Measurements from ENCODE around the gene SRPK1.

The SRPK1 gene

DNA sequence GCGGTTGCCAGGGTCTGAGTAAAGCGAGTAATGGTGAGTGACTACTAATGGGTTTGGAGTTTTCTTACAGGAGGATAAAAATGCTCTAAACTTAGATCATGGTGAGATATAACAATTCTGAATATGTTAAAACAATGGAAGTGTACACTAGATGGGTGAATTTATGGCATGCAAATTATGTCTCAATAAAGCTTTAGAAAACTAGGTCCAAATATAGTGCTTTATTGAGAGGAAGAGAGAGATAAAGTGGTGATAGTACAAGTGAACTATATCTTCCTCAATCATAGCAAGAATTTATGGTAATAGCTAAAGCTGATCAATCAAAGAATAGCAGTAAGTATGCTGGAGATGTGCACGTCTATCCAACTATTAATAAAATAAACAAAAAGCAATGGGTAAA is 23.9 kb downstream of the SRPK1 start:
- DNase-seq, result no peak

GRCh38 chr6:35896228-35896627 is 24.7 kb downstream of the SRPK1 start:
- DNase-seq, result no peak

DNA sequence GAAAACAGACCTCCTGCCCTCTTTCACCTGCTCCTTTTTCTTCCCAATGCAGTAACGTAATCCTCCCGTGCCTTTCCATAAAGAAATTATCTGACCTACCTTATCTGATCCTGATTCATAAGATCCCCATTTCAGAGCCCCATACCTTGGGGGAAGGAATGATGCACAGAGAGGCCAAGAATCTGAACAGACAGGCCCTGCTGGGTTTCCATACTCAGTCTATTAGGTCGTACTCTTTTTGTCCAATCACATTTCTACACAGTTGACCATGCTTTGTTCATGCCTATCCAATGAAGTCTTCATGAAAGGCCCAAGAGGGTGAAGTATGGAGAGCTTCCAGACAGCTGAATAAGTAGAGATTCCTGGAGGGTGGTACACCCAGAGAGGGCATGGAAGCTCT is 25.3 kb downstream of the SRPK1 start:
- DNase-seq, result no peak

GRCh38 chr6:35894776-35895175 is 26.1 kb downstream of the SRPK1 start:
- DNase-seq, result no peak

DNA sequence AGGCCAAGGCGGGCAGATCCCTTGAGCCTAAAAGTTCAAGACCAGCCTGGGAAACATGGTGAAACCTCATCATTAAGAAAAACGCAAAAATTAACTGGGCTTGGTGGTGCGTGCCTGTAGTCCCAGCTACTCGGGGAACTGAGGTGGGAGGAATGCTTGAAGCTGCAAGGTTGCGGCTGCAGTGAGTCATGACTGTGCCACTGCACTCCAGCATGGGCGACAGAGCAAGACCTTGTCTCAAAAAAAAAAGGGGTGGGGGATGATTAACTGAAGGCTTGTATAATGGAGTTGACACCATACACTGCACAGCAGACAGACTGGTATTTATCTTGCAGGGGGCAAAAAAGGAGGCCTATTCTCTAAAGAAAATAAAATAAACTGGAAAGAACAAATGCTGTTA is 27.7 kb downstream of the SRPK1 start:
- DNase-seq, result no peak

DNA sequence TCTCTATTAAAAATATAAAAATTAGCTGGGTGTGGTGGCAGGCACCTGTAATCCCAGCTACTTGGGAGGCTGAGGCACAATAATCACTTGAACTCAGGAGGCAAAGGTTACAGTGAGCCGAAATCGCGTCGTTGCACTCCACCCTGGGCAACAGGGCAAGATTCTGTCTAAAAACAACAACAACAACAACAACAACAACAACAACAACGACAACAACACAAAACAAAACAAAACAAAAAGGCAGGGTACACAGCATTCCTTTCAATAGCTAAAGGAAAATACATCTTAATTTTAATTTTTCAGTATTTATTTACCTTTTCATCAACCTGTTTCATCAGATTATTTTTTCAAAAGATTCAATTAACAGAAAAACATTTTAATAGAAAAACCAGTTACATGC is 28.4 kb downstream of the SRPK1 start:
- no peak for DNase-seq

- DNase-seq, result no peak
Observed at GRCh38 chr6:35879151-35879550, 41.7 kb downstream of the SRPK1 start.

DNA sequence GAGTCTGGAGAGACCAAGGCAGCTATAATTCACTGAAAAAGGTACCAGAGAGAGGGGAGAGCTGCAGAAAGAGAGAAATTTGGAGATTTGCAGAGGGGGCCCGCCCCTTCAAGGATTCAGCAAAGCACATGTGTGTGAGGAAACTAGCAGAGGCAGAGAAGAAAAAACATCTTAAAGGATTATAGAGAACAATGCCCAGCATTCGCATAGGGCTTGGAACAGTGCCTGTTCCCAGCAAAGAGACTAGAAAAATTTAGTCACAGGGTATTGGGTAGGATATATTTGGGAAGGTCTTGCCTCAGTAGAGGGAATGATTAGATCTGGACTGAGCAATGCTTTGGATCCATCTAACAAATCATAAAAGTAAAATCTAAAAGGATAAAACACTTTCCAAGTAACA is 44.0 kb downstream of the SRPK1 start:
- no peak for DNase-seq

- no peak for DNase-seq
Observed at GRCh38 chr6:35874730-35875129, 46.2 kb downstream of the SRPK1 start.

DNA sequence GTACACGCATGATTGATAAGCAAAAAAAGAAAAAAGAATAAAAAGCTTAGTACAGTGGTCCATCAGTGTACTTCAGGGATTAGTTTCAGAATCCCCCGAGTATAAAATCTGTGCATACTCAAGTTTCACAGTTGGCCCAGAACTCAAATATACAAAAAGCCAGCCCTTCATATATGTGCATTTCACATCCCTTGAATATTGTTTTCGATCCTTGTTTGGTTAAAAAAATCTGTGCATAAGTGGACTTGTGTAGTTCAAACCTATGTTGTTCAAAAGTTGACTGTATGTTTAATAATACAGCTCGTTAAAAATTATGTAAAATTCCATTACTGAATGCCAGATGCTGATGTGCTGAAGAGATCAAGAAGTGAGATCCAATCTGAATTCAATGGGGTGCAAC is 61.5 kb downstream of the SRPK1 start:
- no peak for DNase-seq

- no peak for DNase-seq
Observed at GRCh38 chr6:35857853-35858252, 63.0 kb downstream of the SRPK1 start.

DNA sequence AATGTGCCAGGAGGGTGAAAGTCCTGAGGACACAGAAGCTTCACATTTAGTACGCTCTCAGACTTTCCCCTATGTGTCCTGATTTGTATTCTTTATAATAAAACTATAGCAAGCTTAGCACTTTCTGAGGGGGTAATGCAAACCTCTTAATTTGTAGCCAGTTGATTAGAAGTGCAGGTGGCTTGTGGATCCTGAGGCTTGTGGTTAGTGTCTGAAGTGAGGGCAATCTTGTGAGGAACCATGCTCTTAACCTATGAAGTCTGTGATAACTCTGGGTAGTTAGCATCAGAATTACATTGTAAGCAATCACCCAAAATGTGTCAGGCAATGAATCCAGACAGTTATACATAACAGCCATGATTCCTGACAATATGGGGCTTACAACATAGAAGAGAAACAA is 64.6 kb downstream of the SRPK1 start:
- no peak for DNase-seq

DNA sequence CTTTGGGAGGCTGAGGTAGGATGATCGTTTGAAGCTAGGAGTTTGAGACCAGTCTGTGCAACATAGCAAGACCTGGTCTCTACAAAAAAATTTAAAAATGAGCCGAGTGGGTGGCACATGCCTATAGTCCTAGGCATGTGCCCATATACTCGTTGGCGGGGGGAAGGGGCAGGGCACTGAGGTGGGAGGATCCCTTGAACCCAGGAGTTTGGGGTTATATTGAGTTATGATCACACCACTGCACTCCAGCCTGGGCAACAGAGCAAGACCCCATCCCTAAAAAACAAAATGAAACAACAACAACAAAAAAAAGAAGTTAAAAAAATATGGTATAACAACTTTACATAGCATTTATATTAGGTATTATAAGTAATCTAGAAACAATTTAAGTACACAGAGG is 67.9 kb downstream of the SRPK1 start:
- no peak for DNase-seq

DNA sequence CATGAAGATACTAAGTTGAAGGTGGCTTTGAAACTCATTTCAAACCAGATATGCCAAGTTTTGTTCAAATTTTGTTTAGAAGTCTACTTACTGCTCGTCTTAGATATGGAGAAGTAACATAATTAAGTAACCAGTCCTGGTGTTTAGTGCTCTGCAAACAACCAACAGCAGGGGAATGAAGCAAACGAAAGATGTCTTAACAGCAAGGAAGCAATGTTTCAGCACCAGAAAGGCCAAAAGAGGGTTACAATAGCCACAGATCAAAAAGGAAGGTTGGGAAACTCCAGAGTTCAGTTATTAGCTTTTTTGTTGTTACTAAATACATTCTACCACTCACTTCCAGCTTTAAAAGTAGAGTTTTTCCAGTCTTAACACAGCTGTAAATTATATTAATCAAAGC is 70.7 kb downstream of the SRPK1 start:
- no peak for DNase-seq

- DNase-seq, result no peak
Observed at GRCh38 chr6:35844290-35844689, 76.6 kb downstream of the SRPK1 start.

- DNase-seq, result no peak
Observed at GRCh38 chr6:35842381-35842780, 78.5 kb downstream of the SRPK1 start.

- no peak for DNase-seq
Observed at GRCh38 chr6:35839019-35839418, 81.9 kb downstream of the SRPK1 start.

GRCh38 chr6:35833536-35833935 is 87.4 kb downstream of the SRPK1 start:
- DNase-seq, result no peak

GRCh38 chr6:35831257-35832007 is 89.5 kb downstream of the SRPK1 start:
- no peak for DNase-seq

DNA sequence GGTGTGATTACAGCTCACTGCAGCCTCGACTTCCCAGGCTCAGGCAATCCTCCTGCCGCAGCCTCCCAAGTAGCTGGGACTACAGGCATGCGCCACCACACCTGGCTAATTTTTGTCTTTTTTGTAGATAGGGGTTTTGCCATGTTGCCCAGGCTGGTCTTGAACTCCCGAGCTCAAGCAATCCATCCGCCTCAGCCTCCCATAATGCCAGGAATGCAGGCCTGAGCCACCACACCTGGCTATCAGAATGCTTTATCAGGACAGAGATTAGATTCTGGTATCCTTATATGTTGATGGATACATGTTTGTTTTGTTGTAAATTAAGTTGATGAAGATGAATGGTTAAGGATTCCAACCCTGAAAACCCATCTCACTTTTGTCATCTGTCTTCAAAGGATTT is 91.6 kb downstream of the SRPK1 start:
- no peak for DNase-seq

- DNase-seq, result no peak
Observed at GRCh38 chr6:35824552-35825192, 96.2 kb downstream of the SRPK1 start.

DNA sequence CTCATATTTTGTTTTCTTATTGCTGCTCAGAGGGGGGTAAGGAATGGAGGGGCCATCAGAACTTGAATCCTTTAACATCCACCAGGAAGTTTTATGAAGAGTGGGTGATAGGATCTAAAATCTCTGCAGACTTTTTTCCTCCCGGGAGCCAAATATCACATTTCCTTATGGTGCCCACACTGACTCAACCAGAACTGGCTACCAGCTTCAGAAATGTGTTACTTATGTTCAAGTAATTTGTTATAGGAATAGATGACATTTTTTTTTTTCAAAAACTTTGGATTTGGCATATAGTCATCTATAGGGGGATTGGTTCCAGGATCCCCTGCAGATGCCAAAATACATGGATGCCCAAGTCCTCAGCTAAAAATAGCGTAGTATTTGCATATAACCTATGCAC is 97.3 kb downstream of the SRPK1 start:
- no peak for DNase-seq

DNA sequence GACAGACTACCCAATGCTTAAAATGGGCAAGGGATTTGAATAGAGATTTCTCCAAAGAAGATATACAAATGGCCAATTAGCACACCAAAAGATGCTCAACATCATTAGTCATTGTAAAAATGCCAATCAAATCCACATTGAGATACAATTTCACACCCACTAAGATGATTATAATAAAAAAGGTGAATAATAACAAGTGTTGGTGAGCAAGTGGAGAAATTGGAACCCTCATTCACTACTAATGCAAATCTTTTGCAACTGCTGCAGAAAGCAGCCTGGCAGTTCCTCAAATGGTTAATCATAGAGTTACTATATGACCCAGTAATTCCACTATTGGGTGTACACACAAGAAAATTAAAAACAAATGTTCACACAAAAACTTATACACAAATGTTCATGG is 103.4 kb downstream of the SRPK1 start:
- no peak for DNase-seq

GRCh38 chr6:35811699-35811995 is 109.3 kb downstream of the SRPK1 start:
- no peak for DNase-seq
